Right lobe of liver (tissue), 6 donors: Measurements from ENCODE around the gene LURAP1L. TPM values are rescaled to one million over a fixed set of nuclear protein-coding genes. Genes with fewer than 3 reads are reported as not detected.

ENCODE experiments used
- ATAC-seq, 4 donors: fragments of 200-7000 bp; cut with Tn5 transposase; one replicate each; pipeline ENCODE4 v1.9.1; 2020; ENCODE audit warnings: mild to moderate bottlenecking in 4 of 4, moderate library complexity in 4 of 4
- DNase-seq, 3 donors: peaks; one replicate each; pipeline ENCODE4 v3.0.0-alpha.2; 2020
- H3K27ac ChIP-seq, 3 donors: fragments of 200-600 bp; one replicate each; pipeline ENCODE4 v1.8.0; 2022
- H3K27me3 ChIP-seq, 2 donors: fragments of 200-600 bp; one replicate each; pipeline ENCODE4 v1.8.0; 2022
- H3K36me3 ChIP-seq, 4 donors: fragments of 200-600 bp; sonication (generic) in 1 of 4; one replicate each; pipeline versions ENCODE4 v1.5.1 to v1.8.0; 2017 to 2022; ENCODE audit warnings: control low read depth in 1 of 4
- H3K4me1 ChIP-seq, 4 donors: fragments of 200-600 bp; sonication (generic) in 1 of 4; one replicate each; pipeline versions ENCODE4 v1.5.1 to v1.8.0; 2017 to 2022; ENCODE audit warnings: control low read depth in 1 of 4
- H3K4me3 ChIP-seq, 3 donors: fragments of 200-600 bp; one replicate each; pipeline ENCODE4 v1.8.0; 2022
- H3K9me3 ChIP-seq, 4 donors: fragments of 200-600 bp; sonication (generic) in 1 of 4; one replicate each; pipeline versions ENCODE4 v1.5.1 to v1.8.0; 2017 to 2022; ENCODE audit warnings: control low read depth in 1 of 4
- POLR2A ChIP-seq: fragments of 450-650 bp; IDR thresholded peaks from one replicate; pipeline ENCODE4 v1.6.1; 2017; ENCODE audit warnings: antibody characterized with exemption, mild to moderate bottlenecking
- WGBS: methylation state at CpG from one replicate; pipeline ENCODE4 v1.1.6; 2018; ENCODE audit warnings: low coverage, low lambda C conversion rate; ENCODE audit not compliant: insufficient coverage; ENCODE audit errors: missing lambda C conversion rate; 5-methylcytosine and 5-hydroxymethylcytosine counted together
- intact Hi-C, 2 donors: fragments of 100-400 bp; cut with DNase I; formaldehyde crosslinking; loops; one replicate each; pipeline versions ENCODE4 v1.11.2 to v1.14.1; 2022
- total RNA-seq, 6 experiments: library from RNA; depleted of rRNA in 2 of 6; stranded (reverse); fragments of >200 nt in 2 of 6; fragmentation: NEBNext Ultra II Directional in 3 of 6; extraction: Animal tissue kit (Norgen Biotek cat#: 25700) in 3 of 6; gene quantifications; one replicate each; pipeline versions ENCODE4 v1.1.0 to v1.2.4, GENCODE V29; 2016 to 2023
- TF ChIP-seq, protein P1 (sequence below), 4 donors: fragments of 200-600 bp in 3 of 4; fragments of 450-650 bp in 1 of 4; IDR thresholded peaks; one replicate each; pipeline versions ENCODE4 v1.5.1 to v1.8.0; 2016 to 2022; ENCODE audit warnings: antibody characterized with exemption in 4 of 4, mild to moderate bottlenecking in 2 of 4
- donor health status: DM: no; HTN: yes; CAD: no.
- donor health status: DM: no; HTN: no; CAD: no.
- donor health status: DM: no; HTN: no; CAD: no.
- donor health status: DM: no; HTN: yes; CAD: no.
- donor health status: DM: no; HTN: yes; CAD: no.

Gene LURAP1L
- total RNA-seq, 6 experiments from 2014 or later: 9.6 to 38.0 (median 18.8) TPM

DNA sequence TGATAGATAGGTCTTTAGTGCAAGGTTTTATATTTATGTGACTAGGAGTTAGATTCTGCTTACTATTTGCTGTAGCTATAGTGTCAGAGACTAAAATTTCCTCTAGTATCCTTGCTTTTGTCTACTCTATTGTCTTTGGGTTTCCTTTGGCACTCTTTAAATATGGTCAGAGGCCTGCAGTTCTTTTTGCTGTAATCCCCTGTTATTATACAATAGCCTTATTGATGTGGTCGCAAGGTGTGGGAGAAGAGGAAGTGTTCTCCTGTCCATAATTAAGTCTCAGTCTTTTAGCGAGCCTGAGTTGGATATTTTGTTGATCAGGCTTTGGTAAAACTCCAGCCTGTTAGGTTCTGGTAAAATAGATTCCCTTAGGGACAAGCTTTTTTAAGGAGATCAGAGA is 34.9 kb downstream of the LURAP1L start:
- no peak for ATAC-seq
- Histone ChIP-seq H3K27me3 (no peaks in the 10 kb centered on the region), H3K9me3 (no peaks in the 10 kb centered on the region), H3K4me3 (no peak overlapping the region), H3K4me1 (peaks cover 0 to 25% (median 5%) of the 10 kb centered on the region in 4 donors), H3K36me3 (no peaks in the 10 kb centered on the region), H3K27ac (no peak overlapping the region)
- intact Hi-C loops: no loop called here
- DNase-seq: no peak
- 69% methylated on average over 2 of the region's 2 CpGs for WGBS
- TF ChIP-seq, protein P1, sequence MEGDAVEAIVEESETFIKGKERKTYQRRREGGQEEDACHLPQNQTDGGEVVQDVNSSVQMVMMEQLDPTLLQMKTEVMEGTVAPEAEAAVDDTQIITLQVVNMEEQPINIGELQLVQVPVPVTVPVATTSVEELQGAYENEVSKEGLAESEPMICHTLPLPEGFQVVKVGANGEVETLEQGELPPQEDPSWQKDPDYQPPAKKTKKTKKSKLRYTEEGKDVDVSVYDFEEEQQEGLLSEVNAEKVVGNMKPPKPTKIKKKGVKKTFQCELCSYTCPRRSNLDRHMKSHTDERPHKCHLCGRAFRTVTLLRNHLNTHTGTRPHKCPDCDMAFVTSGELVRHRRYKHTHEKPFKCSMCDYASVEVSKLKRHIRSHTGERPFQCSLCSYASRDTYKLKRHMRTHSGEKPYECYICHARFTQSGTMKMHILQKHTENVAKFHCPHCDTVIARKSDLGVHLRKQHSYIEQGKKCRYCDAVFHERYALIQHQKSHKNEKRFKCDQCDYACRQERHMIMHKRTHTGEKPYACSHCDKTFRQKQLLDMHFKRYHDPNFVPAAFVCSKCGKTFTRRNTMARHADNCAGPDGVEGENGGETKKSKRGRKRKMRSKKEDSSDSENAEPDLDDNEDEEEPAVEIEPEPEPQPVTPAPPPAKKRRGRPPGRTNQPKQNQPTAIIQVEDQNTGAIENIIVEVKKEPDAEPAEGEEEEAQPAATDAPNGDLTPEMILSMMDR (IDR thresholded peaks at IDR 0.05): no peak
- TF ChIP-seq POLR2A: no peak

DNA sequence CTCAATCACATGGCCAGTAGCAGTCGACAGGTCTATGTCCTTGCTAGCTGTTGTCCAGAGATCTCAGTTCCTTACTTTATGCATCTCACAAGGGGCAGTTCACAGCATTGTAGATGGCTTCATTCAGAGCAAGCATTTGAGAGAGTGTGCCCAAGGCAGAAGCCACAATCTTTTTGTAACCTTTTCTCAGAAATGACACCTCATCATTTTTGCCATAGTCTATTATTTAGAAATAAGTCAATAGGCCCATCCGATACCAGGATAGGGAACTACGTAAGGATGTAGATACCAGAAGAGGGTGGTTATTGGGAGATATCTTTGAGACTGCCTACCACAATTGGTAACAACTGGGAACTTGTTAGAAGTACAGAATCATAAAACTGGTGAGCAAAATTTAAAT is 37.1 kb downstream of the LURAP1L start:
- Histone ChIP-seq H3K4me3 (no peak overlapping the region), H3K27me3 (no peaks in the 10 kb centered on the region), H3K27ac (peak overlapping the region in 2 of 3 donors; percentile 3 to 94), H3K36me3 (no peaks in the 10 kb centered on the region), H3K9me3 (no peaks in the 10 kb centered on the region), H3K4me1 (peaks cover 0 to 47% (median 10%) of the 10 kb centered on the region in 4 donors)
- DNase-seq (no peak), ATAC-seq (no peak)
- intact Hi-C loops: no loop called here
- TF ChIP-seq, protein P1 (IDR thresholded peaks at IDR 0.05): no peak
- no peak for TF ChIP-seq POLR2A
- WGBS: 81% methylated on average over 2 of the region's 3 CpGs

DNA sequence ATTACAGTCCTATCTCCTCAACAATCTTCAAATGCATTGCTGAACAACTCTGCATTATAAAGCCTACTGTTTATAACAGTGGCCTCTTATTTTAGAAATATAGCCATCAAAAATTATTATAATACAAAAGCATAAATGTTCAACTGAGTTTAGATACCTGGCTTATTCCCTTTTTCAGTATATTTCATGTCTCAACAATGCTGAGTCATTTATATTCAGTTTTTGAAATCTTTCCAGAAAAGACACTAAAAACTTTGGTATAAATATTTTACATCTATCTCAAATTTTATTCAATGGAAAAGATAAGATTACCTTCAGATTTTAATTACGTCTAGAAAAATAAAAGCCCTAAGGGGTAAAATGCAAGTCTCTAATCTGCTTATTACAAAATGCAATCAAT is 37.9 kb downstream of the LURAP1L start:
- Histone ChIP-seq H3K27ac (peak overlapping the region; percentile 26 to 94 (median 75)), H3K4me3 (no peak overlapping the region), H3K27me3 (no peaks in the 10 kb centered on the region), H3K9me3 (no peaks in the 10 kb centered on the region), H3K4me1 (peaks cover 0 to 55% (median 12%) of the 10 kb centered on the region in 4 donors), H3K36me3 (no peaks in the 10 kb centered on the region)
- no peak for TF ChIP-seq POLR2A
- TF ChIP-seq, protein P1 (IDR thresholded peaks at IDR 0.05): no peak
- no peak for ATAC-seq
- intact Hi-C loops: no loop called here
- no peak for DNase-seq
- WGBS: 38% methylated on average over 1 of the region's 1 CpG

DNA sequence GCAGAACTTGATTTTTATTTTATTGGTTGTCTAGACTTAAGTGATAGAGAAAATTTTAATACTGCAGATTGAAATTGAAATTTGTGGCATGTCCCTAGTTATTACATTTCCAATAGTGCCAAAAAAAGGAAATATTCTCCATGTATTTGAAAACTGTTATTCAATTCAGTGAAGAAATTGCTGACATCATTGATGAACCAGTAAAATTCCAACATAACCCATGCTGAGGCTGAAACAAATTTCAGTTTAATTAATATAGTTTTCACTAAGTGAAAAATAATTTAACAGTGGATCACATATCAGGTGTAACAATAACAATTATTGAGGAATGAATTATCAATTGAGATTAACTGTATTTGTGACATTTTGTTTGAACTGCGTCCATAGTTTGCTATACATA is 38.7 kb downstream of the LURAP1L start:
- Histone ChIP-seq H3K4me1 (peaks cover 0 to 61% (median 15%) of the 10 kb centered on the region in 4 donors), H3K36me3 (no peaks in the 10 kb centered on the region), H3K9me3 (no peaks in the 10 kb centered on the region), H3K27ac (peak overlapping the region; percentile 75 to 94 (median 86)), H3K27me3 (no peaks in the 10 kb centered on the region), H3K4me3 (peak overlapping the region in 1 of 3 donors; percentile 4)
- no peak for DNase-seq
- intact Hi-C loops: no loop called here
- TF ChIP-seq, protein P1 (IDR thresholded peaks at IDR 0.05): no peak
- TF ChIP-seq POLR2A: no peak
- 38% methylated on average over 1 of the region's 1 CpG for WGBS
- no peak for ATAC-seq
